K562 (cell line): ENCODE results near the gene VCX3A. TPM values are rescaled to one million over a fixed set of nuclear protein-coding genes. Genes with fewer than 3 reads are reported as not detected.

Experiments used
- XRCC3 ChIP-seq: fragments of 450-650 bp; IDR thresholded peaks from 2 replicates; pipeline ENCODE4 v1.6.1; 2017; ENCODE audit warnings: mild to moderate bottlenecking, moderate library complexity
- ZBTB26 ChIP-seq: fragments of 450-650 bp; formaldehyde crosslinking; IDR thresholded peaks from 2 replicates; pipeline ENCODE4 v1.4.0; 2022; ENCODE audit warnings: missing genetic modification characterization
- polyA plus RNA-seq, 8 experiments: library from polyadenylated mRNA; depleted of rRNA in 4 of 8; stranded (reverse) in 5 of 8; unstranded in 3 of 8; fragments of >200 nt; fragmentation: Nextera tagmentation in 2 of 8; fragmentation: Illumina TruSeq in 1 of 8; extraction: Ambion mirVana in 2 of 8; extraction: Trizol in 1 of 8; gene quantifications; 2 replicates each; pipeline versions ENCODE4 v1.2.1 to v1.2.3, GENCODE V29; 2011 to 2014; ENCODE audit warnings: inconsistent platforms in 1 of 8, missing spikeins in 1 of 8
- total RNA-seq, 7 experiments: library from RNA; depleted of rRNA in 6 of 7; stranded (reverse); fragments of >200 nt in 6 of 7; fragmentation: Illumina TruSeq in 2 of 7; extraction: Trizol in 2 of 7; gene quantifications; 2 replicates each; pipeline versions ENCODE4 v1.2.1 to v1.2.3, GENCODE V29; 2011 to 2021; ENCODE audit warnings: low replicate concordance in 1 of 7

The VCX3A gene
- total and polyA plus RNA-seq, 9 of the 15 experiments (the other 6 are each of a cell fraction or from before 2014, with no cell fraction given), result 0.08 to 64.5 (median 9.2) TPM

GRCh38 chrX:6498324-6498723, 36.6 kb downstream of the VCX3A start (continued):
- no peak for TF ChIP-seq ZBTB26 (CRISPR knock-in tag)
- no peak for TF ChIP-seq XRCC3
